H9 (cell line): ENCODE results near the gene APC. TPM values are rescaled to one million over a fixed set of nuclear protein-coding genes. Genes with fewer than 3 reads are reported as not detected.

Experiments
- DNase-seq: peaks from one replicate; pipeline ENCODE4 v3.0.0-alpha.2; 2017
- H2AFZ ChIP-seq: one replicate; pipeline ENCODE4 v1.6.1; 2013; ENCODE audit warnings: mild to moderate bottlenecking, low read length, control low read depth, moderate library complexity
- H2AK5ac ChIP-seq: 2 replicates; pipeline ENCODE4 v1.6.1; 2013; ENCODE audit warnings: low read length, control low read depth, mixed read lengths; ENCODE audit not compliant: insufficient read length
- H2BK120ac ChIP-seq: one replicate; pipeline ENCODE4 v1.6.1; 2013; ENCODE audit warnings: low read depth, mild to moderate bottlenecking, low read length, control low read depth, inconsistent platforms; ENCODE audit not compliant: poor library complexity, severe bottlenecking
- H2BK12ac ChIP-seq: 2 replicates; pipeline ENCODE4 v1.6.1; 2013; ENCODE audit warnings: low read length, control low read depth, mixed read lengths, low read depth; ENCODE audit not compliant: insufficient read length
- H2BK15ac ChIP-seq: 2 replicates; pipeline ENCODE4 v1.6.1; 2013; ENCODE audit warnings: low read depth, low read length, control low read depth
- H2BK20ac ChIP-seq: one replicate; pipeline ENCODE4 v1.6.1; 2013; ENCODE audit warnings: low read depth, mild to moderate bottlenecking, low read length, control low read depth, inconsistent platforms; ENCODE audit not compliant: poor library complexity, severe bottlenecking
- H2BK5ac ChIP-seq: 2 replicates; pipeline ENCODE4 v1.6.1; 2013; ENCODE audit warnings: low read length, control low read depth, mixed read lengths; ENCODE audit not compliant: insufficient read length
- H3K14ac ChIP-seq: 2 replicates; pipeline ENCODE4 v1.6.1; 2013; ENCODE audit warnings: low read length, control low read depth; ENCODE audit not compliant: insufficient read depth
- H3K18ac ChIP-seq: 2 replicates; pipeline ENCODE4 v1.6.1; 2013; ENCODE audit warnings: low read depth, mild to moderate bottlenecking, mixed read lengths, low read length, control low read depth; ENCODE audit not compliant: insufficient read length
- H3K23ac ChIP-seq: 2 replicates; pipeline ENCODE4 v1.6.1; 2013; ENCODE audit warnings: low read length, control low read depth, mixed read lengths, low read depth; ENCODE audit not compliant: insufficient read length
- H3K23me2 ChIP-seq: 2 replicates; pipeline ENCODE4 v1.6.1; 2013; ENCODE audit warnings: low read depth, mild to moderate bottlenecking, mixed read lengths, low read length, control low read depth; ENCODE audit not compliant: insufficient read length, poor library complexity, severe bottlenecking
- H3K27ac ChIP-seq: 2 replicates; pipeline ENCODE4 v1.5.1; 2013; ENCODE audit warnings: low read length, control low read depth, mixed read lengths, low read depth; ENCODE audit not compliant: insufficient read length
- H3K27me3 ChIP-seq: 2 replicates; pipeline ENCODE4 v1.6.1; 2013; ENCODE audit warnings: low read length, control low read depth, inconsistent platforms; ENCODE audit not compliant: insufficient read depth
- H3K4ac ChIP-seq: 2 replicates; pipeline ENCODE4 v1.6.1; 2013; ENCODE audit warnings: low read depth, mild to moderate bottlenecking, control low read depth, inconsistent platforms, low read length, moderate library complexity
- H3K4me1 ChIP-seq: 2 replicates; pipeline ENCODE4 v1.6.1; 2013; ENCODE audit warnings: low read length, control low read depth, inconsistent platforms; ENCODE audit not compliant: insufficient read depth
- H3K4me2 ChIP-seq: 2 replicates; pipeline ENCODE4 v1.6.1; 2013; ENCODE audit warnings: low read length, control low read depth, mixed read lengths; ENCODE audit not compliant: insufficient read length, insufficient read depth
- H3K56ac ChIP-seq: 2 replicates; pipeline ENCODE4 v1.6.1; 2013; ENCODE audit warnings: low read depth, mild to moderate bottlenecking, mixed read lengths, low read length, control low read depth; ENCODE audit not compliant: insufficient read length
- H3K79me1 ChIP-seq: 2 replicates; pipeline ENCODE4 v1.6.1; 2013; ENCODE audit warnings: low read depth, mild to moderate bottlenecking, moderate library complexity, low read length, control low read depth, inconsistent platforms; ENCODE audit not compliant: insufficient read depth, poor library complexity, severe bottlenecking
- H3K79me2 ChIP-seq: 2 replicates; pipeline ENCODE4 v1.6.1; 2013; ENCODE audit warnings: low read length, control low read depth, inconsistent platforms; ENCODE audit not compliant: insufficient read depth
- H3K9ac ChIP-seq: 2 replicates; pipeline ENCODE4 v1.6.1; 2013; ENCODE audit warnings: low read length, control low read depth, mixed read lengths; ENCODE audit not compliant: insufficient read length; ENCODE audit errors: extremely low read depth
- H3K9me3 ChIP-seq: one replicate; pipeline ENCODE4 v1.6.1; 2013; ENCODE audit warnings: low read depth, low read length, inconsistent platforms; ENCODE audit not compliant: control insufficient read depth
- H3T11ph ChIP-seq: one replicate; pipeline ENCODE4 v1.6.1; 2013; ENCODE audit warnings: mild to moderate bottlenecking, low read length, control low read depth, inconsistent platforms
- H4K20me1 ChIP-seq: one replicate; pipeline ENCODE4 v1.6.1; 2013; ENCODE audit not compliant: control insufficient read depth, insufficient read length, insufficient read depth
- H4K5ac ChIP-seq: 2 replicates; pipeline ENCODE4 v1.6.1; 2013; ENCODE audit warnings: low read depth, mild to moderate bottlenecking, mixed read lengths, low read length, control low read depth; ENCODE audit not compliant: insufficient read length
- H4K8ac ChIP-seq: replicated peaks from 2 replicates; pipeline ENCODE4 v1.6.1; 2013; ENCODE audit warnings: low read length, control low read depth, mixed read lengths, low read depth; ENCODE audit not compliant: insufficient read length
- H4K91ac ChIP-seq: 2 replicates; pipeline ENCODE4 v1.6.1; 2013; ENCODE audit warnings: low read depth, mild to moderate bottlenecking, moderate library complexity, mixed read lengths, low read length, control low read depth; ENCODE audit not compliant: insufficient read length
- H3K27ac Mint-ChIP-seq, 3 experiments: 2 replicates in 2 of 3; 3 replicates in 1 of 3; pipeline ENCODE4 v1.8.0; 2020 to 2021; ENCODE audit warnings: mixed read lengths in 3 of 3, mild to moderate bottlenecking in 1 of 3, moderate library complexity in 1 of 3
- H3K27me3 Mint-ChIP-seq: 2 replicates; pipeline ENCODE4 v1.8.0; 2021; ENCODE audit warnings: low read depth, mild to moderate bottlenecking, moderate library complexity, mixed read lengths
- H3K36me3 Mint-ChIP-seq, 3 experiments: 2 replicates in 2 of 3; 3 replicates in 1 of 3; pipeline ENCODE4 v1.8.0; 2020 to 2021; ENCODE audit warnings: low read depth in 3 of 3, mixed read lengths in 3 of 3; ENCODE audit not compliant: insufficient read depth in 1 of 3
- H3K4me1 Mint-ChIP-seq, 2 experiments: 2 replicates each; pipeline ENCODE4 v1.8.0; 2020; ENCODE audit warnings: mixed read lengths in 2 of 2
- H3K4me3 Mint-ChIP-seq, 2 experiments: 2 replicates in 1 of 2; 3 replicates in 1 of 2; pipeline ENCODE4 v1.8.0; 2020 to 2021; ENCODE audit warnings: mild to moderate bottlenecking in 2 of 2, mixed read lengths in 2 of 2, moderate library complexity in 1 of 2
- H3K9me3 Mint-ChIP-seq, 2 experiments: 2 replicates in 1 of 2; 3 replicates in 1 of 2; pipeline ENCODE4 v1.8.0; 2020; ENCODE audit warnings: mild to moderate bottlenecking in 2 of 2, mixed read lengths in 2 of 2, moderate library complexity in 1 of 2
- WGBS: extraction: QIAGEN DNeasy Blood & Tissue Kit; methylation state at CpG from one replicate; pipeline ENCODE4 v1.1.7; 2013; ENCODE audit warnings: missing lambda C conversion rate, low lambda C conversion rate, mixed read lengths; ENCODE audit not compliant: insufficient read length; ENCODE audit errors: extremely low coverage; 5-methylcytosine and 5-hydroxymethylcytosine counted together
- total RNA-seq: library from RNA; stranded (reverse); gene quantifications from 2 replicates; pipeline ENCODE4 v1.2.1, GENCODE V29; 2021
- TF ChIP-seq, protein P1 (sequence below): fragments of 200-600 bp; sonication (generic); conservative IDR thresholded peaks from 3 replicates; pipeline ENCODE4 v1.8.0; 2021; ENCODE audit warnings: antibody characterized with exemption, mild to moderate bottlenecking

APC gene
- total RNA-seq, 1 experiment from 2014 or later, result 29.3 TPM

DNA sequence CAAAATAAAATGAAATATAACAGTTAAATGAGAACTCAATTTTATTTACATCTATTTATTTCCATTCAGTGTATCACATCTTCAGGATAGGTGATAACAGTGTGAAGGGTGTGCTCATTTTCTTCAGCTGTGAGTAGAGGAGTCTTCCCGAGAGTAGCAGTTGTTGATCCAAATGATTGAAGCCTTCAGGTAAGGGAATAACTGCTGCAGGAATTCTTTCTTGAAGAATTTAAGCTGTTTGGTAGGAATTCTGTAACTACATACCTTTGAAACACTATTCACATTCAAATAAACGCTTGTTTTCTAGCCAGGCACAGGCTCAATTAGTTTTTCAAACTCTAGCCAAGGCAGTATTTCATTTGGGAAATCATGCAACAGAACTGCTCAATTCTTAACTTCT, 138.7 kb downstream of the APC start:
- DNase-seq, result no peak
- Histone ChIP-seq H3K9me3 (no peaks in the 10 kb centered on the region), H3K27me3 (no peaks in the 10 kb centered on the region), H3K4ac (no peak overlapping the region), H4K91ac (no peak overlapping the region), H3K79me2 (no peaks in the 10 kb centered on the region), H2AFZ (no peak overlapping the region), H4K8ac (no peak overlapping the region), H3T11ph (no peak overlapping the region), H3K9ac (no peak overlapping the region), H2BK15ac (no peak overlapping the region), H3K56ac (no peak overlapping the region), H3K4me1 (no peaks in the 10 kb centered on the region), H3K18ac (no peak overlapping the region), H3K27ac (peak overlapping the region; percentile 45), H4K5ac (no peak overlapping the region), H2BK20ac (no peak overlapping the region), H2BK12ac (no peak overlapping the region), H2BK120ac (no peak overlapping the region), H3K14ac (no peak overlapping the region), H3K79me1 (no peaks in the 10 kb centered on the region), H2AK5ac (no peak overlapping the region), H3K4me2 (no peak overlapping the region), H3K23ac (no peak overlapping the region), H3K23me2 (no peaks in the 10 kb centered on the region), H2BK5ac (no peak overlapping the region), H4K20me1 (no peaks in the 10 kb centered on the region)
- Mint-ChIP-seq H3K4me3 (no peak overlapping the region), H3K36me3 (peaks cover 0 to 43% (median 16%) of the 10 kb centered on the region in 3 experiments; a peak in 6 of 7 replicates), H3K27me3 (no peaks in the 10 kb centered on the region), H3K9me3 (no peaks in the 10 kb centered on the region), H3K27ac (peak overlapping the region in 2 of 3 experiments; percentile 34 to 84; a peak in 3 of 7 replicates), H3K4me1 (peaks cover 19 to 28% of the 10 kb centered on the region in 2 experiments)
- no CpG with 5 or more reads among the region's 2 CpGs for WGBS
- TF ChIP-seq, protein P1, sequence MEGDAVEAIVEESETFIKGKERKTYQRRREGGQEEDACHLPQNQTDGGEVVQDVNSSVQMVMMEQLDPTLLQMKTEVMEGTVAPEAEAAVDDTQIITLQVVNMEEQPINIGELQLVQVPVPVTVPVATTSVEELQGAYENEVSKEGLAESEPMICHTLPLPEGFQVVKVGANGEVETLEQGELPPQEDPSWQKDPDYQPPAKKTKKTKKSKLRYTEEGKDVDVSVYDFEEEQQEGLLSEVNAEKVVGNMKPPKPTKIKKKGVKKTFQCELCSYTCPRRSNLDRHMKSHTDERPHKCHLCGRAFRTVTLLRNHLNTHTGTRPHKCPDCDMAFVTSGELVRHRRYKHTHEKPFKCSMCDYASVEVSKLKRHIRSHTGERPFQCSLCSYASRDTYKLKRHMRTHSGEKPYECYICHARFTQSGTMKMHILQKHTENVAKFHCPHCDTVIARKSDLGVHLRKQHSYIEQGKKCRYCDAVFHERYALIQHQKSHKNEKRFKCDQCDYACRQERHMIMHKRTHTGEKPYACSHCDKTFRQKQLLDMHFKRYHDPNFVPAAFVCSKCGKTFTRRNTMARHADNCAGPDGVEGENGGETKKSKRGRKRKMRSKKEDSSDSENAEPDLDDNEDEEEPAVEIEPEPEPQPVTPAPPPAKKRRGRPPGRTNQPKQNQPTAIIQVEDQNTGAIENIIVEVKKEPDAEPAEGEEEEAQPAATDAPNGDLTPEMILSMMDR, result no peak
